A673 (cell line): Measurements from ENCODE around the gene TAOK3. TPM values are rescaled to one million over a fixed set of nuclear protein-coding genes. Genes with fewer than 3 reads are reported as not detected.

Experiments used
- BruUV-seq: library from RNA; stranded (reverse); fragments of 400-500 nt; replicated peaks from 2 replicates; lab custom pipeline; 2021; lab: Mats Ljungman, UMichigan
- CTCF ChIA-PET: fragments of 300-600 bp; sonication (Branson Sonifier 250); formaldehyde crosslinking; loops from one replicate; lab custom pipeline; 2022; ENCODE audit warnings: antibody characterized with exemption; lab: Charles Lee
- POLR2A ChIA-PET: fragments of 300-600 bp; sonication (Branson Sonifier 250); formaldehyde crosslinking; loops from one replicate; lab custom pipeline; 2022; ENCODE audit warnings: antibody characterized with exemption; ENCODE audit not compliant: low non-redundant PET; lab: Charles Lee
- DNase-seq: peaks from one replicate; pipeline ENCODE4 v3.0.0-alpha.2; 2015; ENCODE audit warnings: low spot score
- H3K27ac ChIP-seq: fragments of 200-600 bp; sonication (generic); 2 replicates; pipeline ENCODE4 v1.5.1; 2016; ENCODE audit warnings: mixed run types, low read depth, mild to moderate bottlenecking, mixed read lengths, antibody characterized with exemption, low read length; ENCODE audit not compliant: poor library complexity, severe bottlenecking
- H3K27me3 ChIP-seq: fragments of 200-600 bp; sonication (generic); replicated peaks from 2 replicates; pipeline ENCODE4 v1.6.1; 2017; ENCODE audit warnings: mixed run types, low read depth, mild to moderate bottlenecking, mixed read lengths, antibody characterized with exemption, low read length; ENCODE audit not compliant: insufficient read depth, poor library complexity
- H3K36me3 ChIP-seq: fragments of 200-600 bp; sonication (generic); 2 replicates; pipeline ENCODE4 v1.6.1; 2016; ENCODE audit warnings: mixed run types, mild to moderate bottlenecking, mixed read lengths, antibody characterized with exemption, low read length; ENCODE audit not compliant: insufficient read depth, poor library complexity, severe bottlenecking
- H3K4me1 ChIP-seq: fragments of 200-600 bp; sonication (generic); 2 replicates; pipeline ENCODE4 v1.6.1; 2017; ENCODE audit warnings: mixed run types, mild to moderate bottlenecking, mixed read lengths, antibody characterized with exemption, low read length; ENCODE audit not compliant: insufficient read depth, poor library complexity, severe bottlenecking
- H3K4me3 ChIP-seq: fragments of 200-600 bp; sonication (generic); 2 replicates; pipeline ENCODE4 v1.5.1; 2016; ENCODE audit warnings: low read depth, mixed run types, mild to moderate bottlenecking, mixed read lengths, low read length; ENCODE audit not compliant: poor library complexity, severe bottlenecking
- H3K9me3 ChIP-seq: fragments of 200-600 bp; sonication (generic); 2 replicates; pipeline ENCODE4 v1.6.1; 2016; ENCODE audit warnings: mixed run types, low read depth, mild to moderate bottlenecking, mixed read lengths, antibody characterized with exemption, low read length; ENCODE audit not compliant: poor library complexity, severe bottlenecking
- EZH2 ChIP-seq: fragments of 200-600 bp; sonication (generic); IDR thresholded peaks from 2 replicates; pipeline ENCODE4 v1.6.1; 2017; ENCODE audit warnings: borderline replicate concordance, low read depth, mild to moderate bottlenecking, mixed read lengths, antibody characterized with exemption, low read length; ENCODE audit not compliant: poor library complexity, severe bottlenecking
- intact Hi-C: fragments of 100-400 bp; cut with micrococcal nuclease; formaldehyde crosslinking; loops from one replicate; pipeline ENCODE4 v1.10.0; 2022; ENCODE audit not compliant: unreplicated experiment
- total RNA-seq: library from RNA; stranded (reverse); gene quantifications from 2 replicates; pipeline ENCODE4 v1.2.3, GENCODE V29; 2021
- TF ChIP-seq, protein P1 (sequence below): fragments of 300-800, 200-600 bp; sonication (generic); conservative IDR thresholded peaks from 2 replicates; pipeline ENCODE4 v1.5.1; 2017; ENCODE audit warnings: low read depth, mild to moderate bottlenecking, antibody characterized with exemption, low read length, moderate library complexity, mixed read lengths

The TAOK3 gene
- total RNA-seq, 1 experiment from 2014 or later: 48.9 TPM

DNA sequence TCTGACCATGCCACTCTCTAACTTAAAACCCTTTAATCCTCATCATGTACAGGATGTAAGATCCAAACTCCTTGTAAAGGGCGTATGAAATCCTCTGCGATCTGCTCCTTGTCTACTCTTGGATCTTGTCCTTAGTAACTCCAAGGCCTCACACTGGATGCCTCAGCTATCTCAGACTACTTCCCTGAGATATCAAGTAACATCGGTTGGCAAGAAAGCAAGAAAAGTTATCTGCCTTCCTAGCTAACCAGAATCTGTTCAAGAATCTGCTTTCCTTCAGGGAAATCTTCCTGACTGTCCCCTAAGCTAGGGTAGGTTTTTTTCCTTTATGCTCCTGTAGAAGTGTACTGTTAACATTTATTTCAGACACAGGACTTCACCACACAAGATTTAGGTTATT, 82.6 kb downstream of the TAOK3 start:
- CTCF ChIA-PET: no interaction called here
- POLR2A ChIA-PET: interaction anchor here (0.6 kb wide), 1 partner anchor 327 kb away, joined by 3 read pairs; no protein-coding TSS in a partner anchor
- no peaks in the 10 kb centered on the region for H3K9me3 ChIP-seq
- intact Hi-C loops: no loop called here
- TF ChIP-seq, protein P1, sequence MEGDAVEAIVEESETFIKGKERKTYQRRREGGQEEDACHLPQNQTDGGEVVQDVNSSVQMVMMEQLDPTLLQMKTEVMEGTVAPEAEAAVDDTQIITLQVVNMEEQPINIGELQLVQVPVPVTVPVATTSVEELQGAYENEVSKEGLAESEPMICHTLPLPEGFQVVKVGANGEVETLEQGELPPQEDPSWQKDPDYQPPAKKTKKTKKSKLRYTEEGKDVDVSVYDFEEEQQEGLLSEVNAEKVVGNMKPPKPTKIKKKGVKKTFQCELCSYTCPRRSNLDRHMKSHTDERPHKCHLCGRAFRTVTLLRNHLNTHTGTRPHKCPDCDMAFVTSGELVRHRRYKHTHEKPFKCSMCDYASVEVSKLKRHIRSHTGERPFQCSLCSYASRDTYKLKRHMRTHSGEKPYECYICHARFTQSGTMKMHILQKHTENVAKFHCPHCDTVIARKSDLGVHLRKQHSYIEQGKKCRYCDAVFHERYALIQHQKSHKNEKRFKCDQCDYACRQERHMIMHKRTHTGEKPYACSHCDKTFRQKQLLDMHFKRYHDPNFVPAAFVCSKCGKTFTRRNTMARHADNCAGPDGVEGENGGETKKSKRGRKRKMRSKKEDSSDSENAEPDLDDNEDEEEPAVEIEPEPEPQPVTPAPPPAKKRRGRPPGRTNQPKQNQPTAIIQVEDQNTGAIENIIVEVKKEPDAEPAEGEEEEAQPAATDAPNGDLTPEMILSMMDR: no peak
- TF ChIP-seq EZH2: no peak
- H3K4me1 ChIP-seq: peaks cover 7% of the 10 kb centered on the region
- DNase-seq: no peak
- H3K27ac ChIP-seq: no peak overlapping the region
- no peaks in the 10 kb centered on the region for H3K36me3 ChIP-seq
- no peak overlapping the region for H3K4me3 ChIP-seq
- no TSS peak for BruUV-seq
- H3K27me3 ChIP-seq: no peaks in the 10 kb centered on the region

DNA sequence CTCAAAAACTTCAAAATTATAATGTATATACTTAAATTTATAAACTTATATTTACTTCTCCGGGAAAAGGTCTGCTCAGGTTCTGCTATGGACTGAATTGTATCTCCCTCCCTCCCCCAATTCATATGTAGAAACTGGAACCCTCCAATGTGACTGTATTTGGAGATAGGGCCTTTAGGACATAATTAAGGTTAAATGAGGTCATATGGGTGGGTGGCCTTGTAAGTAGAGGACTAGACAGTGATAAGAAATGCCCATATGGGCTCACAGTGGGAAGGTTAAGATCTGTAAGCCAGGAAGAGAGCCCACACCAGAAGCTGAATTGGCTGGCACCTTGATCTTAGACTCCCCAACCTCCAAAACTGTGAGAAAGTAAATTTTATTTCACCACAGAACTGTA, 84.5 kb downstream of the TAOK3 start:
- Histone ChIP-seq H3K4me1 (peaks cover 7% of the 10 kb centered on the region), H3K4me3 (no peak overlapping the region), H3K27ac (no peak overlapping the region), H3K9me3 (no peaks in the 10 kb centered on the region), H3K36me3 (no peaks in the 10 kb centered on the region), H3K27me3 (no peaks in the 10 kb centered on the region)
- DNase-seq: no peak
- no peak for TF ChIP-seq EZH2
- TF ChIP-seq, protein P1: no peak
- ChIA-PET CTCF (no interaction called here), POLR2A (no interaction called here)
- intact Hi-C loops: no loop called here
- BruUV-seq: no TSS peak

DNA sequence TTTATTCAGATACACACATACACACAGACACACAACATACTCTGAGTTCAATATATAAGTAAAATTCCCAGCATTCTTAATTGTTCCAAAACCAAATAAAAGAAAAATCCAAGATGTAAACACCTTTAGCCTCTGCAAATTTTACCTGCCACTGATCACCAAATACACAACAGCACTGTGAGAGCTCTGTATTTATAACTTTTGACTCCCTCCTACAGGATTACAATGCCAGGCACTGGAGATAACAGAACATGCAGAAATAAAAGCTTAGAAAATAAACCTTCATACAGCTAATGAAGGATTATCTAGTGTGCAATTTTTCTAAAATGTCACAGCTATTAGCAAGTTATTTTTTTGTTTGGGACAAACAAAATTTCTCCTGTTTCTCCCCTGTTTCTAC, 85.0 kb downstream of the TAOK3 start:
- Histone ChIP-seq H3K9me3 (no peaks in the 10 kb centered on the region), H3K4me1 (peaks cover 7% of the 10 kb centered on the region), H3K36me3 (no peaks in the 10 kb centered on the region), H3K4me3 (no peak overlapping the region), H3K27ac (no peak overlapping the region), H3K27me3 (no peaks in the 10 kb centered on the region)
- CTCF ChIA-PET: no interaction called here
- no peak for DNase-seq
- TF ChIP-seq, protein P1: no peak
- no peak for TF ChIP-seq EZH2
- POLR2A ChIA-PET: no interaction called here
- intact Hi-C loops: no loop called here
- BruUV-seq: no TSS peak
